Measurements from ENCODE around the gene ERC2.

GRCh38 chr3:55682461-55682860 lies 785.8 kb downstream of the ERC2 start:
- TF ChIP-seq CTCF (conservative IDR thresholded peaks at IDR 0.05; ENCODE audit: low read depth, low read length) = no peak
- no peak for TF ChIP-seq EZH2 (IDR thresholded peaks at IDR 0.05; ENCODE audit: borderline replicate concordance, low read depth, low read length, poor library complexity, severe bottlenecking)

All from A673 (cell line).